ENCODE measurements around the gene ABR.

DNA sequence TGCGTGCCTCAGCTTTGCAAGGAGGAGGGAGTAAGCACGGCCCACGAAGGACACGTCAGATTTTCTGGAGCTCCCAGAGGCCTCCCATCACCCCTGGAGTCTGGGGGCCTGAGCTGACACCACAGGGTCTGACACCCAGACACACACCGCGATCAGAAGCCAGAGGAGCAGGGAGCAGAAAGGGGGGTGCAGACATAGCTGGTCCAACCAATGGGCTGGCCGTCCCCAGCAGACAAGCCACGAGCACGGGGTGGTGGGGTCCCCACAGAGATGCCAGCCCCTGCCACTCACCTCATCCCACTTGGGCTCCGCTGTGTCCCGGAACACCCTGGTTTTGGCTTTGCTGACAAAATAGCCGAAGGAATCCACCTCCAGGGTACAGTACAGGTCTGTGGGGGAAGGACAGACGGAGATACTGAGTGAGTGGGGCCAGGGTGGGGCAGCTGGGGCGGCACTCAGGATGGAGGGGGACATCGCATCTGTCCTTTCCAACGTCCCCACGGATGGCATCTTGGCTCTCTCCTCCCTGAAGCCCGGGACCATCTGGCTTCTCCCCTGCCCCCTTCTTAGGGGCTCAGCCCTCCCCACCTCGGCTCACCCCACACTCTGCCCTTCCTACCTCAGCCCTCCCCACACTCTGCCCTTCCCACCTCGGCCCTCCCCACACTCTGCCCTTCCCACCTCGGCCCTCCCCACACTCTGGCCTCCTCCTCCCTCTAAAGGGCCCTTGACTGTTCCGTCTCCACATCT, 129.4 kb downstream of the ABR start:
- TF ChIP-seq, protein P1, sequence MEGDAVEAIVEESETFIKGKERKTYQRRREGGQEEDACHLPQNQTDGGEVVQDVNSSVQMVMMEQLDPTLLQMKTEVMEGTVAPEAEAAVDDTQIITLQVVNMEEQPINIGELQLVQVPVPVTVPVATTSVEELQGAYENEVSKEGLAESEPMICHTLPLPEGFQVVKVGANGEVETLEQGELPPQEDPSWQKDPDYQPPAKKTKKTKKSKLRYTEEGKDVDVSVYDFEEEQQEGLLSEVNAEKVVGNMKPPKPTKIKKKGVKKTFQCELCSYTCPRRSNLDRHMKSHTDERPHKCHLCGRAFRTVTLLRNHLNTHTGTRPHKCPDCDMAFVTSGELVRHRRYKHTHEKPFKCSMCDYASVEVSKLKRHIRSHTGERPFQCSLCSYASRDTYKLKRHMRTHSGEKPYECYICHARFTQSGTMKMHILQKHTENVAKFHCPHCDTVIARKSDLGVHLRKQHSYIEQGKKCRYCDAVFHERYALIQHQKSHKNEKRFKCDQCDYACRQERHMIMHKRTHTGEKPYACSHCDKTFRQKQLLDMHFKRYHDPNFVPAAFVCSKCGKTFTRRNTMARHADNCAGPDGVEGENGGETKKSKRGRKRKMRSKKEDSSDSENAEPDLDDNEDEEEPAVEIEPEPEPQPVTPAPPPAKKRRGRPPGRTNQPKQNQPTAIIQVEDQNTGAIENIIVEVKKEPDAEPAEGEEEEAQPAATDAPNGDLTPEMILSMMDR (IDR thresholded peaks at IDR 0.05) = no peak
- TF ChIP-seq POLR2AphosphoS5 (IDR thresholded peaks at IDR 0.05) (no peak), POLR2A (IDR thresholded peaks at IDR 0.05) (no peak)

Measured in suprapubic skin (tissue), 4 donors.